ENCODE results near the gene JARID2.

GRCh38 chr6:15386756-15387112 lies 140.9 kb downstream of the JARID2 start:
- TF ChIP-seq CTCF (IDR thresholded peaks at IDR 0.05) (no peak), FOXJ3 (CRISPR knock-in tag; IDR thresholded peaks at IDR 0.05) (no peak), NFIC (IDR thresholded peaks at IDR 0.05; ENCODE audit: borderline replicate concordance) (no peak), POLR2AphosphoS5 (IDR thresholded peaks at IDR 0.05; ENCODE audit: low read depth, low read length) (no peak), SIN3A (IDR thresholded peaks at IDR 0.05; ENCODE audit: borderline replicate concordance, low read depth, low read length) (no peak), RFX5 (IDR thresholded peaks at IDR 0.05; ENCODE audit: low read length) (no peak)

Measured in SK-N-SH (cell line).